Tibial nerve (tissue), 4 donors: Measurements from ENCODE around the gene ADAM19. TPM values are rescaled to one million over a fixed set of nuclear protein-coding genes. Genes with fewer than 3 reads are reported as not detected.
A peak's percentile ranks its signal among the peaks of the same experiment; 100 is the strongest.

Experiments used
- DNase-seq, 2 donors: peaks; one replicate each; pipeline ENCODE4 v3.0.0-alpha.2; 2019; ENCODE audit warnings: low spot score in 2 of 2
- H3K27ac ChIP-seq, 4 donors: fragments of 200-600 bp; sonication (generic) in 3 of 4; one replicate each; pipeline ENCODE4 v1.5.1; 2017 to 2019; ENCODE audit warnings: mild to moderate bottlenecking in 1 of 4
- H3K27me3 ChIP-seq, 2 donors: fragments of 200-600 bp; sonication (generic) in 1 of 2; one replicate each; pipeline versions ENCODE4 v1.5.1 to v1.6.0; 2017 to 2019
- H3K36me3 ChIP-seq, 3 donors: fragments of 200-600 bp; sonication (generic); one replicate each; pipeline ENCODE4 v1.5.1; 2018 to 2019
- H3K4me1 ChIP-seq, 4 donors: fragments of 200-600 bp; sonication (generic) in 3 of 4; one replicate each; pipeline ENCODE4 v1.5.1; 2017 to 2019
- H3K4me3 ChIP-seq, 4 donors: fragments of 200-600 bp; sonication (generic) in 3 of 4; one replicate each; pipeline ENCODE4 v1.5.1; 2017 to 2019; ENCODE audit warnings: mild to moderate bottlenecking in 1 of 4, moderate library complexity in 1 of 4
- H3K9me3 ChIP-seq, 4 donors: fragments of 200-600 bp; sonication (generic) in 3 of 4; one replicate each; pipeline ENCODE4 v1.5.1; 2017 to 2019
- CTCF ChIP-seq, 5 experiments: fragments of 200-600 bp in 3 of 5; fragments of 450-650 bp in 2 of 5; sonication (generic) in 3 of 5; IDR thresholded peaks; one replicate each; pipeline ENCODE4 v1.5.1; 2016 to 2019; ENCODE audit warnings: antibody characterized with exemption in 5 of 5, mild to moderate bottlenecking in 3 of 5, moderate library complexity in 2 of 5
- EP300 ChIP-seq, 2 donors: sonication (generic); formaldehyde crosslinking; IDR thresholded peaks; one replicate each; pipeline ENCODE4 v1.6.1; 2017; ENCODE audit warnings: antibody characterized with exemption in 2 of 2, mild to moderate bottlenecking in 1 of 2
- POLR2A ChIP-seq, 2 donors: fragments of 450-650 bp; IDR thresholded peaks; one replicate each; pipeline ENCODE4 v1.6.1; 2017; ENCODE audit warnings: antibody characterized with exemption in 2 of 2, mild to moderate bottlenecking in 2 of 2, moderate library complexity in 2 of 2
- WGBS, 2 donors: methylation state at CpG; one replicate each; pipeline ENCODE4 v1.1.5; 2018; 5-methylcytosine and 5-hydroxymethylcytosine counted together
- total RNA-seq, 4 donors: library from RNA; depleted of rRNA; stranded (reverse); fragments of >200 nt; gene quantifications; one replicate each; pipeline ENCODE4 v1.1.0, GENCODE V29; 2016

Gene ADAM19
- total RNA-seq, 4 donors from 2014 or later: 7.2 to 13.2 (median 9.5) TPM

- no peak for DNase-seq
- peaks cover 0 to 62% (median 17%) of the 10 kb centered on the region in 4 donors for H3K4me1 ChIP-seq
- no peak overlapping the region for H3K4me3 ChIP-seq
- no peaks in the 10 kb centered on the region for H3K27me3 ChIP-seq
- no peaks in the 10 kb centered on the region for H3K9me3 ChIP-seq
- TF ChIP-seq POLR2A (IDR thresholded peaks at IDR 0.05) (no peak), CTCF (IDR thresholded peaks at IDR 0.05) (no peak), EP300 (IDR thresholded peaks at IDR 0.05) (no peak)
- WGBS, 2 donors: 91 to 93% methylated on average over 5 of the region's 5 CpGs
- peaks cover 0 to 17% (median 0%) of the 10 kb centered on the region in 3 donors for H3K36me3 ChIP-seq
- peak overlapping the region in 3 of 4 donors; percentile 53 to 68 (median 65) for H3K27ac ChIP-seq
Observed at GRCh38 chr5:157510682-157511081, 64.9 kb downstream of the ADAM19 start.

GRCh38 chr5:157509587-157509986 is 66.0 kb downstream of the ADAM19 start:
- Histone ChIP-seq H3K9me3 (no peaks in the 10 kb centered on the region), H3K4me1 (peaks cover 0 to 53% (median 19%) of the 10 kb centered on the region in 4 donors), H3K27ac (no peak overlapping the region), H3K36me3 (peaks cover 0 to 25% (median 0%) of the 10 kb centered on the region in 3 donors), H3K27me3 (no peaks in the 10 kb centered on the region), H3K4me3 (no peak overlapping the region)
- no peak for TF ChIP-seq EP300 (IDR thresholded peaks at IDR 0.05)
- no peak for TF ChIP-seq CTCF (IDR thresholded peaks at IDR 0.05)
- TF ChIP-seq POLR2A (IDR thresholded peaks at IDR 0.05): no peak
- no peak for DNase-seq

- Histone ChIP-seq H3K36me3 (peaks cover 0 to 30% (median 0%) of the 10 kb centered on the region in 3 donors), H3K4me1 (peaks cover 0 to 49% (median 19%) of the 10 kb centered on the region in 4 donors), H3K27ac (no peak overlapping the region), H3K9me3 (no peaks in the 10 kb centered on the region), H3K4me3 (no peak overlapping the region), H3K27me3 (no peaks in the 10 kb centered on the region)
- DNase-seq: no peak
- TF ChIP-seq POLR2A (IDR thresholded peaks at IDR 0.05): no peak
- TF ChIP-seq CTCF (IDR thresholded peaks at IDR 0.05): no peak
- TF ChIP-seq EP300 (IDR thresholded peaks at IDR 0.05): no peak
- WGBS, 2 donors: 96 to 97% methylated on average over 9 of the region's 9 CpGs
Observed at GRCh38 chr5:157509093-157509492, 66.5 kb downstream of the ADAM19 start.

GRCh38 chr5:157506981-157507780 is 68.4 kb downstream of the ADAM19 start:
- H3K9me3 ChIP-seq: no peaks in the 10 kb centered on the region
- no peaks in the 10 kb centered on the region for H3K27me3 ChIP-seq
- WGBS, 2 donors: 72 to 74% methylated on average over 14 of the region's 14 CpGs
- no peak for DNase-seq
- TF ChIP-seq CTCF (IDR thresholded peaks at IDR 0.05): no peak
- TF ChIP-seq POLR2A (IDR thresholded peaks at IDR 0.05): no peak
- no peak for TF ChIP-seq EP300 (IDR thresholded peaks at IDR 0.05)
- H3K4me3 ChIP-seq: no peak overlapping the region
- H3K4me1 ChIP-seq: peaks cover 0 to 30% (median 18%) of the 10 kb centered on the region in 4 donors
- no peak overlapping the region for H3K27ac ChIP-seq
- H3K36me3 ChIP-seq: peaks cover 0 to 35% (median 0%) of the 10 kb centered on the region in 3 donors

- no peak for DNase-seq
- no peak for TF ChIP-seq EP300 (IDR thresholded peaks at IDR 0.05)
- no peak for TF ChIP-seq POLR2A (IDR thresholded peaks at IDR 0.05)
- TF ChIP-seq CTCF (IDR thresholded peaks at IDR 0.05): no peak
- Histone ChIP-seq H3K36me3 (peaks cover 0 to 38% (median 0%) of the 10 kb centered on the region in 3 donors), H3K4me1 (peaks cover 0 to 20% (median 9%) of the 10 kb centered on the region in 4 donors), H3K9me3 (no peaks in the 10 kb centered on the region), H3K4me3 (no peak overlapping the region), H3K27ac (no peak overlapping the region), H3K27me3 (no peaks in the 10 kb centered on the region)
- 67 to 75% methylated on average over 3 of the region's 3 CpGs for WGBS, 2 donors
Observed at GRCh38 chr5:157506066-157506590, 69.4 kb downstream of the ADAM19 start.
